Endodermal cell (in vitro differentiated cells): ENCODE measurements around the gene KCNH3. TPM values are rescaled to one million over a fixed set of nuclear protein-coding genes. Genes with fewer than 3 reads are reported as not detected.

Source experiments
- DNase-seq: peaks from one replicate; pipeline ENCODE4 v3.0.0-alpha.2; 2017
- H3K27ac ChIP-seq: 2 replicates; pipeline ENCODE4 v1.5.1; 2013; ENCODE audit warnings: mild to moderate bottlenecking, low read depth, low read length, moderate library complexity
- H3K27me3 ChIP-seq: 2 replicates; pipeline ENCODE4 v1.6.1; 2013; ENCODE audit warnings: mild to moderate bottlenecking, low read length, moderate library complexity; ENCODE audit not compliant: insufficient read depth, control insufficient read depth, poor library complexity, severe bottlenecking
- H3K36me3 ChIP-seq: 2 replicates; pipeline ENCODE4 v1.7.0; 2013; ENCODE audit warnings: mild to moderate bottlenecking, low read length, moderate library complexity; ENCODE audit not compliant: control insufficient read depth, insufficient read depth
- H3K4me1 ChIP-seq: one replicate; pipeline ENCODE4 v1.7.0; 2013; ENCODE audit warnings: low read length; ENCODE audit not compliant: control insufficient read depth, insufficient read depth
- H3K4me3 ChIP-seq: 2 replicates; pipeline ENCODE4 v1.5.1; 2013; ENCODE audit warnings: mild to moderate bottlenecking, low read length, moderate library complexity
- H3K9ac ChIP-seq: 2 replicates; pipeline ENCODE4 v1.6.1; 2013; ENCODE audit warnings: mild to moderate bottlenecking, low read length, moderate library complexity; ENCODE audit not compliant: poor library complexity, severe bottlenecking; ENCODE audit errors: extremely low read depth
- H3K9me3 ChIP-seq: 2 replicates; pipeline ENCODE4 v1.6.1; 2013; ENCODE audit warnings: mild to moderate bottlenecking, low read length, moderate library complexity; ENCODE audit not compliant: control insufficient read depth
- H3K27ac Mint-ChIP-seq: 2 replicates; pipeline ENCODE4 v1.8.0; 2020; ENCODE audit warnings: mixed read lengths
- H3K27me3 Mint-ChIP-seq: 2 replicates; pipeline ENCODE4 v1.8.0; 2021; ENCODE audit warnings: mild to moderate bottlenecking, mixed read lengths; ENCODE audit not compliant: insufficient read depth
- H3K36me3 Mint-ChIP-seq: 2 replicates; pipeline ENCODE4 v1.8.0; 2020; ENCODE audit warnings: low read depth, mixed read lengths
- H3K4me1 Mint-ChIP-seq: 2 replicates; pipeline ENCODE4 v1.8.0; 2020; ENCODE audit warnings: mixed read lengths
- H3K4me3 Mint-ChIP-seq: 2 replicates; pipeline ENCODE4 v1.8.0; 2020; ENCODE audit warnings: mild to moderate bottlenecking, moderate library complexity, mixed read lengths
- H3K9me3 Mint-ChIP-seq: 2 replicates; pipeline ENCODE4 v1.8.0; 2020; ENCODE audit warnings: mild to moderate bottlenecking, mixed read lengths
- CTCF ChIP-seq: fragments of 200-600 bp; sonication (generic); conservative IDR thresholded peaks from 2 replicates; pipeline ENCODE4 v1.5.0; 2021; ENCODE audit warnings: antibody characterized with exemption, mild to moderate bottlenecking
- WGBS, 2 experiments: methylation state at CpG; one replicate each; pipeline versions ENCODE4 v1.1.5 to v1.1.7; 2013; ENCODE audit warnings: missing lambda C conversion rate in 2 of 2, mixed read lengths in 1 of 2; ENCODE audit not compliant: insufficient coverage in 1 of 2, insufficient read length in 1 of 2; 5-methylcytosine and 5-hydroxymethylcytosine counted together
- total RNA-seq, 2 donors: library from RNA; stranded (reverse); fragmentation: NEBNext Ultra II Directional in 1 of 2; extraction: Animal tissue kit (Norgen Biotek cat#: 25700) in 1 of 2; gene quantifications; 2 replicates in 1 of 2; 3 replicates in 1 of 2; pipeline ENCODE4 v1.2.1, GENCODE V29; 2021

Gene KCNH3
- total RNA-seq, 2 donors from 2014 or later, result 1.00 to 1.5 TPM

GRCh38 chr12:49537231-49537751, 1.5 kb upstream of the KCNH3 start:
- Histone ChIP-seq H3K27ac (no peak overlapping the region), H3K9me3 (no peaks in the 10 kb centered on the region), H3K4me3 (peak overlapping the region; percentile 61), H3K4me1 (no peaks in the 10 kb centered on the region), H3K9ac (no peak overlapping the region), H3K27me3 (peaks cover 74% of the 10 kb centered on the region), H3K36me3 (no peaks in the 10 kb centered on the region)
- no peak for TF ChIP-seq CTCF
- Mint-ChIP-seq H3K4me3 (peak overlapping the region; percentile 49), H3K36me3 (no peaks in the 10 kb centered on the region), H3K9me3 (no peaks in the 10 kb centered on the region), H3K27ac (no peak overlapping the region), H3K4me1 (peaks cover 5% of the 10 kb centered on the region), H3K27me3 (peaks cover 81% of the 10 kb centered on the region)
- 33 to 35% methylated on average over 6 to 13 of the region's 13 CpGs for WGBS, 2 experiments
- peak; percentile 41 for DNase-seq

- H3K9me3 Mint-ChIP-seq, result no peaks in the 10 kb centered on the region
- H3K9ac ChIP-seq, result no peak overlapping the region
- DNase-seq, result peak; percentile 89
- H3K9me3 ChIP-seq, result no peaks in the 10 kb centered on the region
- H3K36me3 Mint-ChIP-seq, result no peaks in the 10 kb centered on the region
- no peak overlapping the region for H3K27ac Mint-ChIP-seq
- H3K4me3 ChIP-seq, result peak overlapping the region; percentile 61
- peak; percentile 55 for TF ChIP-seq CTCF
- H3K27ac ChIP-seq, result no peak overlapping the region
- H3K4me1 Mint-ChIP-seq, result peaks cover 5% of the 10 kb centered on the region
- H3K4me3 Mint-ChIP-seq, result peak overlapping the region; percentile 49
- WGBS, 2 experiments, result 2 to 5% methylated on average over 5 to 61 of the region's 61 CpGs
- peaks cover 81% of the 10 kb centered on the region for H3K27me3 ChIP-seq
- H3K4me1 ChIP-seq, result no peaks in the 10 kb centered on the region
- H3K27me3 Mint-ChIP-seq, result peaks cover 87% of the 10 kb centered on the region
- H3K36me3 ChIP-seq, result no peaks in the 10 kb centered on the region
Observed at GRCh38 chr12:49537752-49538509, 899 bp upstream of the KCNH3 start.

GRCh38 chr12:49539406-49540228, 787 bp downstream of the KCNH3 start:
- Histone ChIP-seq H3K4me3 (no peak overlapping the region), H3K36me3 (no peaks in the 10 kb centered on the region), H3K4me1 (no peaks in the 10 kb centered on the region), H3K9me3 (no peaks in the 10 kb centered on the region), H3K27me3 (peaks cover 98% of the 10 kb centered on the region), H3K27ac (no peak overlapping the region), H3K9ac (no peak overlapping the region)
- TF ChIP-seq CTCF, result no peak
- 14 to 25% methylated on average over 29 to 47 of the region's 47 CpGs for WGBS, 2 experiments
- peaks cover 10% of the 10 kb centered on the region for H3K4me1 Mint-ChIP-seq
- H3K9me3 Mint-ChIP-seq, result no peaks in the 10 kb centered on the region
- H3K36me3 Mint-ChIP-seq, result no peaks in the 10 kb centered on the region
- H3K27me3 Mint-ChIP-seq, result peaks cover 95% of the 10 kb centered on the region
- peak overlapping the region; percentile 38 for H3K4me3 Mint-ChIP-seq
- H3K27ac Mint-ChIP-seq, result no peak overlapping the region
- peak; percentile 67 for DNase-seq
